ENCODE data around the gene APOBEC3G.
"Not testable (repeated sequence)": the region's sequence is repeated elsewhere in the genome, so short reads cannot be mapped to it uniquely, and the experiment has no call there.

The APOBEC3G gene
- total RNA-seq: 61.2 to 69.0 (median 64.3) reads per million in 3 donors

DNA sequence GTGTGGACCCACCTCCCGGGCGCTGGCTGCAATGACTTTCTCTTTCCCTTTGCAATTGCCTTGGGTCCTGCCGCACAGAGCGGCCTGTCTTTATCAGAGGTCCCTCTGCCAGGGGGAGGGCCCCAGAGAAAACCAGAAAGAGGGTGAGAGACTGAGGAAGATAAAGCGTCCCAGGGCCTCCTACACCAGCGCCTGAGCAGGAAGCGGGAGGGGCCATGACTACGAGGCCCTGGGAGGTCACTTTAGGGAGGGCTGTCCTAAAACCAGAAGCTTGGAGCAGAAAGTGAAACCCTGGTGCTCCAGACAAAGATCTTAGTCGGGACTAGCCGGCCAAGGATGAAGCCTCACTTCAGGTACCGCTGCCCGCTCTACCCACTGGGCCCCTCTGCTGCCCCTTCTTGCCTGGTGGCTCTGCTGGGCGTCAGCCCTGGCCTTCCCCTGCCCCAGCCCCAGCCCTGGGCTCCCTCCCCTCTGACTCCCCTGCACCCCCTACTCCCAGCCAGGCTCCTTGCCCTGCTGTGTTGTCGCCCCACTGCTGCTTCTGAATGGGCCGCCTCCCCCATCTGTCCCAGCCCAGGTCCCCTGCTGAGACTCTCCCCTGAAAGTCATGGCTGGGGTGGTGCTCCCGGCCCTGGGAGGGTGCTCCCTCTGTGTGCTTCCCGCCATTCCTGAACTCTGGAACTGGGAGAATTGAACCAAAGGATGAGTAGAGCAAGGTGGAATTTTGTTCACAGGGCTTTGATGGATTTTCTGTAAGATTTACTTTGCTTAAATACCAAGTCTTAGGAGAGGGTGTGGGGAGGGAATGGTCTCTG is at the start of gene APOBEC3G:
TSS of gene APOBEC3G (plus strand) at position 250 of the 815 bp plus-strand sequence. CDS start at position 337, 87 bp downstream.
- Histone ChIP-seq H3K27ac (ENCODE audit: insufficient read depth, low read length, poor library complexity, severe bottlenecking) (peak within 1 kb of the TSS; percentile 77), H3K36me3 (ENCODE audit: control insufficient read depth, insufficient read depth, low read length) (peaks cover 20% of the 10 kb centered on the region), H3K4me1 (ENCODE audit: control insufficient read depth, insufficient read depth, low read length, poor library complexity, severe bottlenecking) (peaks cover 20% of the 10 kb centered on the region), H3K4me3 (ENCODE audit: insufficient read depth, low read depth, low read length, poor library complexity, severe bottlenecking) (peak within 1 kb of the TSS; percentile 57)
- peak; percentile 48 to 51 (median 50) for DNase-seq
- H3K27me3 ChIP-seq (replicated peaks; ENCODE audit: control insufficient read depth, insufficient read depth, low read length, poor library complexity, severe bottlenecking); H3K9me3 ChIP-seq (ENCODE audit: control insufficient read depth, low read length): not testable (repeated sequence)

DNA sequence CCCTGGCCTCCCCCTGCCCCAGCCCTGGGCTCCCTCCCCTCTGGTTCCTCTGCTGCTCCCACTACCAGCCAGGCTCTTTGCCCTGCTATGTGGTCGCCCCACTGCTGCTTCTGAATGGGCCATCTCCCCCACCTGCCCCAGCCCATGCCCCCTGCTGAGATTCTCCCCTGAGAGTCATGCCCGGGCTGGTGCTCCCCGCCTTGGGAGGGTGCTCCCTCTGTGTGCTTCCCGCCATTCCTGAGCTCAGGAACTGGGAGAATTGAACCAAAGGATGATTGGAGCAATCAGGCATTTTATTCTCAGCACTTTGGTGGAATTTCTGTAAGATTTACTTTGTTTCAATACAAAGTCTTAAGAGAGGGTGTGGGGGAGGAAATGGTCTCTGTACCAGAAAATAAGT is 49.4 kb upstream of the APOBEC3G start:
- no peak overlapping the region for H3K27ac ChIP-seq (ENCODE audit: insufficient read depth, low read length, poor library complexity, severe bottlenecking)
- no peak for DNase-seq

DNA sequence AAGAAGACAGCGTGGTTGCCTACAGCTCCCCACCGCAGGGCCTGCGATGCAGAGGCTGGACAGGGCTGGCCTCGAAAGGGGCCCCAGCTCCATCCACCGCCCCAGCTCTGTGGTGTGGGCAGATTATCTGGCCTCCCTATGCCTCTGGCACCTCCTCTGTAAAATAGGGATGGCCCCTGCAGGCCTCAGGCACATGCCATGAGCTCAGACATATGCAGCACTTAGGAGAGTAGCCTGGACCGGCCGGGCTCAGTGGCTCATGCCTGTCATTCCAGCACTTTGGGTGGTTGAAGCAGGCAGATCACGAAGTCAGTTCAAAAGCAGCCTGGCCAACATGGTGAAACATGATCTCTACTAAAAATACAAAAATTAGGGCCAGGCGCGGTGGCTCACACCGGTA is 48.8 kb upstream of the APOBEC3G start:
- Histone ChIP-seq H3K9me3 (ENCODE audit: control insufficient read depth, low read length) (no peaks in the 10 kb centered on the region), H3K4me1 (ENCODE audit: control insufficient read depth, insufficient read depth, low read length, poor library complexity, severe bottlenecking) (peaks cover 19% of the 10 kb centered on the region), H3K27me3 (replicated peaks; ENCODE audit: control insufficient read depth, insufficient read depth, low read length, poor library complexity, severe bottlenecking) (no peaks in the 10 kb centered on the region), H3K27ac (ENCODE audit: insufficient read depth, low read length, poor library complexity, severe bottlenecking) (no peak overlapping the region), H3K4me3 (ENCODE audit: insufficient read depth, low read depth, low read length, poor library complexity, severe bottlenecking) (no peak overlapping the region), H3K36me3 (ENCODE audit: control insufficient read depth, insufficient read depth, low read length) (peaks cover 11% of the 10 kb centered on the region)
- DNase-seq: no peak

More for the DNA sequence above, 49.4 kb upstream of the APOBEC3G start:
- peaks cover 11% of the 10 kb centered on the region for H3K36me3 ChIP-seq (ENCODE audit: control insufficient read depth, insufficient read depth, low read length)
- H3K9me3 ChIP-seq (ENCODE audit: control insufficient read depth, low read length): no peaks in the 10 kb centered on the region
- no peaks in the 10 kb centered on the region for H3K27me3 ChIP-seq (replicated peaks; ENCODE audit: control insufficient read depth, insufficient read depth, low read length, poor library complexity, severe bottlenecking)
- no peak overlapping the region for H3K4me3 ChIP-seq (ENCODE audit: insufficient read depth, low read depth, low read length, poor library complexity, severe bottlenecking)
- H3K4me1 ChIP-seq (ENCODE audit: control insufficient read depth, insufficient read depth, low read length, poor library complexity, severe bottlenecking): peaks cover 19% of the 10 kb centered on the region

DNA sequence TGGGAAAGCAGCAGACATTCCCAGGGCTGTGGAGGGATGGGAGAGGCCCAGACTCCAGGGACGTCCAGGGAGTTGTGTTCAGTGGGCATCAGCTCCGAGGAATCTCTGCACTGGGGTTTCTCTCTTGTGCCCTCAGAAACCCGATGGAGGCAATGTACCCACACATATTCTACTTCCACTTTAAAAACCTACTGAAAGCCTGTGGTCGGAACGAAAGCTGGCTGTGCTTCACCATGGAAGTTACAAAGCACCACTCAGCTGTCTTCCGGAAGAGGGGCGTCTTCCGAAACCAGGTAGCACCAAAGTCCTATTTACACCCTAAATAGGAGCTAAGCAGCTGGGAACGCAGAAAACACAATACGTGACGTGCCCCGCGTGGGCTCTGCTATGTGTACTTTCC is 47.8 kb upstream of the APOBEC3G start:
- H3K36me3 ChIP-seq (ENCODE audit: control insufficient read depth, insufficient read depth, low read length): peaks cover 9% of the 10 kb centered on the region
- no peak for DNase-seq
- H3K27ac ChIP-seq (ENCODE audit: insufficient read depth, low read length, poor library complexity, severe bottlenecking): no peak overlapping the region
- peaks cover 11% of the 10 kb centered on the region for H3K4me1 ChIP-seq (ENCODE audit: control insufficient read depth, insufficient read depth, low read length, poor library complexity, severe bottlenecking)
- no peak overlapping the region for H3K4me3 ChIP-seq (ENCODE audit: insufficient read depth, low read depth, low read length, poor library complexity, severe bottlenecking)
- H3K27me3 ChIP-seq (replicated peaks; ENCODE audit: control insufficient read depth, insufficient read depth, low read length, poor library complexity, severe bottlenecking): no peaks in the 10 kb centered on the region
- H3K9me3 ChIP-seq (ENCODE audit: control insufficient read depth, low read length): no peaks in the 10 kb centered on the region

DNA sequence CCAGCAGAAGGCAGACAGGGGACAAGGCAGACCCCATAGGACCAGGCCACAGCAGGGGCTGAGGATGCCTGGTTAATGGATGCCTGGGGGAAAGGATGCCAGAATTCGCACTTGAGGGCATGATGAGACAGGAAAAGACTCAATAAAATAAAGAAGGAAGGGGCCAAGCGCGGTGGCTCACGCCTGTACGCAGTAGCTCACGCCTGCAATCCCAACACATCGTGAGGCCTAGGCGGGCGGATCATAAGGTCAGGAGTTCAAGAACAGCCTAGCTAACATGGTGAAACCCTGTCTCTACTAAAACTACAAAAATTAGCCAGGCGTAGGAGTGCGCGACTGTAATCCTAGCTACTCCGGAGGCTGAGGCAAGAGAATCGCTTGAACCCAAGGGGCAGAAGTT is 46.4 kb upstream of the APOBEC3G start:
- H3K36me3 ChIP-seq (ENCODE audit: control insufficient read depth, insufficient read depth, low read length): peaks cover 8% of the 10 kb centered on the region
- no peak overlapping the region for H3K4me3 ChIP-seq (ENCODE audit: insufficient read depth, low read depth, low read length, poor library complexity, severe bottlenecking)
- no peak for DNase-seq
- H3K27me3 ChIP-seq (replicated peaks; ENCODE audit: control insufficient read depth, insufficient read depth, low read length, poor library complexity, severe bottlenecking): no peaks in the 10 kb centered on the region
- no peak overlapping the region for H3K27ac ChIP-seq (ENCODE audit: insufficient read depth, low read length, poor library complexity, severe bottlenecking)
- no peaks in the 10 kb centered on the region for H3K4me1 ChIP-seq (ENCODE audit: control insufficient read depth, insufficient read depth, low read length, poor library complexity, severe bottlenecking)
- H3K9me3 ChIP-seq (ENCODE audit: control insufficient read depth, low read length): no peaks in the 10 kb centered on the region

DNA sequence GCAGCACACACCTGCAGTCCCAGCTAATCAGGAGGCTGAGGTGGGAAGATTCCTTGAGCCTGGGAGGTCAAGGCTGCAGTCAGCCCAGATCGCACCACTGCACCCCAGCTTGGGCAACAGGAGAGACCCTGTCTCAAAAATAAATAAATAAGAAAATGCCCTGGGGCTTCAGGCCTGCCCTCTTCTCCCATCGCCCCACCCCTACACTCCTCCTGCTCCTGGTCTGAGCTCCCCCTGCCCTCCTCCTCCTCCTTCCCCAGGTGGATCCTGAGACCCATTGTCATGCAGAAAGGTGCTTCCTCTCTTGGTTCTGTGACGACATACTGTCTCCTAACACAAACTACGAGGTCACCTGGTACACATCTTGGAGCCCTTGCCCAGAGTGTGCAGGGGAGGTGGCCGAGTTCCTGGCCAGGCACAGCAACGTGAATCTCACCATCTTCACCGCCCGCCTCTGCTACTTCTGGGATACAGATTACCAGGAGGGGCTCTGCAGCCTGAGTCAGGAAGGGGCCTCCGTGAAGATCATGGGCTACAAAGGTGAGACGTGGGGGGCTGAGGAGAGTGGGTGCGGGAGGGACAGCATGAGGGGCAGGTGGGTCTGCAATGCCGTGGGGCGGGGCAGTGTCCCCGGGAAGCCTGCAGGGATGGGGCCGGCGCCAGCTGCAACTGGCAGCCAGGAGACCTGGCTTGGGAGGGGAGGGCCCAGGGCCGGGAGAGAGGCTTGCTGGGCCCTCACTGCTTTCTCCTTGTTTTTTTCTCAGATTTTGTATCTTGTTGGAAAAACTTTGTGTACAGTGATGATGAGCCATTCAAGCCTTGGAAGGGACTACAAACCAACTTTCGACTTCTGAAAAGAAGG is 45.4 kb upstream of the APOBEC3G start:
- not testable (repeated sequence) for H3K4me3 ChIP-seq (ENCODE audit: insufficient read depth, low read depth, low read length, poor library complexity, severe bottlenecking); H3K27ac ChIP-seq (ENCODE audit: insufficient read depth, low read length, poor library complexity, severe bottlenecking); H3K27me3 ChIP-seq (replicated peaks; ENCODE audit: control insufficient read depth, insufficient read depth, low read length, poor library complexity, severe bottlenecking); H3K4me1 ChIP-seq (ENCODE audit: control insufficient read depth, insufficient read depth, low read length, poor library complexity, severe bottlenecking); DNase-seq; H3K36me3 ChIP-seq (ENCODE audit: control insufficient read depth, insufficient read depth, low read length); H3K9me3 ChIP-seq (ENCODE audit: control insufficient read depth, low read length)

DNA sequence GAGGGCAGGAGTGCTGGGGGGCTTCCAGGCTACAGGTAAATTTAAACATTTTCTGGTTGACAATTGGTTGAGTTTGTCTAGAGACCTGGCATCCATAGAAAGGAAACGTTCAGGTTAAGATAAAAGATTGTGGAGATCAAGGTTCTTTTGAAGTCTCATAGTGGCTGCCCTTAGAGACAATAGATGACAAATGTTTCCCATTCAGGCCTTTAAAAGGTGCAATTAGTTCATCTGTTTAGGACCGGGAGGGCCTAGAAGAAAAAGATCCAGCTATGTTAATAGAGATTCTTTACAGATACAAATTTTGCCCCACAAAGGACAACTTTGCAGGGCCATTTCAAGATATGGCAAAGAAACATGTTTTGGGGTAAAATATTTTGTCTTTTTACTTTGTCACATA is 40.0 kb upstream of the APOBEC3G start:
- not testable (repeated sequence) for H3K4me3 ChIP-seq (ENCODE audit: insufficient read depth, low read depth, low read length, poor library complexity, severe bottlenecking); DNase-seq; H3K4me1 ChIP-seq (ENCODE audit: control insufficient read depth, insufficient read depth, low read length, poor library complexity, severe bottlenecking); H3K27me3 ChIP-seq (replicated peaks; ENCODE audit: control insufficient read depth, insufficient read depth, low read length, poor library complexity, severe bottlenecking); H3K36me3 ChIP-seq (ENCODE audit: control insufficient read depth, insufficient read depth, low read length); H3K27ac ChIP-seq (ENCODE audit: insufficient read depth, low read length, poor library complexity, severe bottlenecking); H3K9me3 ChIP-seq (ENCODE audit: control insufficient read depth, low read length)

DNA sequence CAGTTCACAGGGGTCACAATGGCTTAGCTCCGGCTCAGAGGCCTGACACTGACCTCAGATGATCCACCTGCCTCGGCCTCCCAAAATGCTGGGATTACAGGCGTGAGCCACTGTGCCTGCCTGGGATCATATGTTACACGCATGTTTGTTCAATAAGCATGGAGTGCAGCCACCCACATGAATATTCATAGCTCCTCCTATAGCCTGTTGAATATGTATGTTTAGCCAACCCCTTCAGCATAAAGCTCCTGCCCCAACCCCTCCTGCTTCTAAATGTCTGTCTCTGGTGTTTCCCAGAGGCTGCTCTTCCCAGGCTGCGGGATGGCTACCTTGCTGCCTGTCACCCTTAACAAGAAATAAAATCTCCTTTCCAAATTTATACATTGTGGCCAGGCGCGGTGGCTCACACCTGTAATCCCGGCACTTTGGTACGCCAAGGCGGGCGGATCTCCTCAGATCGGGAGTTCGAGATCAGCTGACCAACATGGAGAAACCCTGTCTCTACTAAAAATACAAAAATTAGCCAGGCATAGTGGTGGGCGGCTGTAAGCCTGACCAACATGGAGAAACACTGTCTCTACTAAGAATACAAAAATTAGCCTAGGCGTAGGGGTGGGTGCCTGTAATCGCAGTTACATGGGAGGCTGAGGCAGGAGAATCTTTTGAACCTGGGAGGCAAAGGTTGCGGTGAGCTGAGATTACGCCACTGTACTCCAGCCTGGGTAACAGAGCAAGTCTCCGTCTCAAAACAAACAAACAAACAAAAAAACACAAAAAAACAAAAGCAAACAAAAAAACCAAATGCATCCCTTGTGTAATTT is 37.6 kb upstream of the APOBEC3G start:
- DNase-seq: no peak
- Histone ChIP-seq H3K27ac (ENCODE audit: insufficient read depth, low read length, poor library complexity, severe bottlenecking) (peak overlapping the region; percentile 45), H3K9me3 (ENCODE audit: control insufficient read depth, low read length) (no peaks in the 10 kb centered on the region), H3K4me1 (ENCODE audit: control insufficient read depth, insufficient read depth, low read length, poor library complexity, severe bottlenecking) (peaks cover 9% of the 10 kb centered on the region), H3K27me3 (replicated peaks; ENCODE audit: control insufficient read depth, insufficient read depth, low read length, poor library complexity, severe bottlenecking) (no peaks in the 10 kb centered on the region), H3K4me3 (ENCODE audit: insufficient read depth, low read depth, low read length, poor library complexity, severe bottlenecking) (no peak overlapping the region), H3K36me3 (ENCODE audit: control insufficient read depth, insufficient read depth, low read length) (peaks cover 7% of the 10 kb centered on the region)

DNA sequence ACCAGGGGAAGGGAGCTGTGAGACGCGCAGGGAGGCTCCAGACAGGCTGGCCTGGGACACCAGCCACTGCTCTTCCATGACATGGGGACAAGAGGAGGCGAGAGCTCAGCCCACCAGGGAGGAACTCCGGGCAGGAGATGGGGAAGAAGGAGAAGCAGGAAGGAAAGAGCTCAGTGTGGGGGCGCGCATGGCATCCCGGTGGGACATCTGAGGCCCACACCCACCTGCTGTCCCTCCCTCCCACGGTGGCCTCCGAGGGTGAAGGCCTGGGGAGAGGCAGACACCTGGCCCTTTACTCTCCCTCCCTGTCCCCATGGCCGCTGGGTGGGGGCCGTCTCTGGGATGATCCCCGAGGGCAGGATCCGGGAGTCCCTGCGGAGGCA is 36.9 kb upstream of the APOBEC3G start:
- not testable (repeated sequence) for H3K27me3 ChIP-seq (replicated peaks; ENCODE audit: control insufficient read depth, insufficient read depth, low read length, poor library complexity, severe bottlenecking); DNase-seq; H3K4me1 ChIP-seq (ENCODE audit: control insufficient read depth, insufficient read depth, low read length, poor library complexity, severe bottlenecking); H3K9me3 ChIP-seq (ENCODE audit: control insufficient read depth, low read length); H3K4me3 ChIP-seq (ENCODE audit: insufficient read depth, low read depth, low read length, poor library complexity, severe bottlenecking); H3K36me3 ChIP-seq (ENCODE audit: control insufficient read depth, insufficient read depth, low read length)
- H3K27ac ChIP-seq (ENCODE audit: insufficient read depth, low read length, poor library complexity, severe bottlenecking): peak overlapping the region; percentile 45
